GM12892 (cell line): ENCODE measurements around the gene TSC22D4.

Experiments
- POLR2A ChIP-seq: IDR thresholded peaks from 2 replicates; pipeline ENCODE4 v1.6.1; 2011; ENCODE audit warnings: low read depth, low read length, control low read depth
- POLR2AphosphoS5 ChIP-seq: IDR thresholded peaks from 2 replicates; pipeline ENCODE4 v1.6.1; 2011; ENCODE audit warnings: low read depth, low read length, control low read depth
- TAF1 ChIP-seq: IDR thresholded peaks from 2 replicates; pipeline ENCODE4 v1.6.1; 2011; ENCODE audit warnings: low read depth, mild to moderate bottlenecking, control low read depth, low read length, borderline replicate concordance

DNA sequence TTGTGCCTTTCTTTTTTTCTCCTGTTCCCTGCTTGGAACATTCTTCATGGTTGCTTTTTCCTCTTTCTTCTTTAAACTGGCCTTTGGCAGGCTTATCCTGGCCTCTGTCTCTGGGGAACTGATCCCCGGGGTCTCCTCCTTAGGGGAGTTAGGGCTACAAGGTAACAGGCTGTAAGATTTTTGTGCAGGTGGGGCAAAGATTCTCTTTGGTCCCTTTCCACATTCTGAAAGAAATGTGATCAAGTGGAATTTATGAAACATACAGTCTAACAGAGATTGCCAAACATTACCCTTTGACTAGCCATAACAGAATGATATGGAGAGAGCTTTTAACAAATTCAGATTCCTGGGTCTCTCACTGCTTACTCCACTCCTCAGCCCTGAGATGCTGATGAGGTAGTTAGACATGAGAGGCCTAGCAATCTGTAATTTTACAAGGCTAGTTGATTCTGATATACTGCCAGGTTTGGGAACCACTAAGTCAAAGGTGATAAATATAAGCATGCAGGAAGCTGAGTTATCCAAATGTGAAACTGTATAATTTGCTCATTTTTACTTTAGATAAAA, 59.3 kb downstream of the TSC22D4 start:
- no peak for TF ChIP-seq POLR2AphosphoS5
- no peak for TF ChIP-seq TAF1
- TF ChIP-seq POLR2A, result no peak
